ENCODE measurements around the gene TSPYL6. TPM values are rescaled to one million over a fixed set of nuclear protein-coding genes. Genes with fewer than 3 reads are reported as not detected.

The TSPYL6 gene
- total RNA-seq, 1 donor from 2014 or later, result not detected

DNA sequence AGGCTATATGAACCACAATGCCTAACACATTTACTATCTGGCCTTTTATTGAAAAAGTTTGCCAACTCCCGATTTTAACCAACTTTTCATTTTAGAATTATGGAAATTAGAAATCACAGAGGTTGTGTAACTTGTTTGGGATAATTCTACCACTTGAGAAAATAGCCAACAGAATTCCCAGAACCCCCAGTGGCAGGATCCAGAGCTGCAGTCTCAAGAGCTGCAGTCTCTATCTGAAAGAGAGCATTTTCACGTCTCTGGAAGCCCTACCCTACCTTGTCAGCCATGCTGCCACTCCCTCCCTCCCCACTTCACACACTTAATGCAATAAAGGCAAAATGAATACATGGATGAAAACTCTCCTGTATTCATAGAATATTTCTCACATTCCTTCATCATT, 23.4 kb upstream of the TSPYL6 start:
- Mint-ChIP-seq H3K4me3 (ENCODE audit: unreplicated experiment) (no peak overlapping the region), H3K27me3 (ENCODE audit: unreplicated experiment) (peaks cover 3% of the 10 kb centered on the region), H3K9me3 (ENCODE audit: unreplicated experiment) (no peaks in the 10 kb centered on the region), H3K4me1 (ENCODE audit: unreplicated experiment) (no peaks in the 10 kb centered on the region), H3K27ac (ENCODE audit: unreplicated experiment) (no peak overlapping the region), H3K36me3 (ENCODE audit: low read depth, unreplicated experiment) (no peaks in the 10 kb centered on the region)
- TF ChIP-seq, protein P1, sequence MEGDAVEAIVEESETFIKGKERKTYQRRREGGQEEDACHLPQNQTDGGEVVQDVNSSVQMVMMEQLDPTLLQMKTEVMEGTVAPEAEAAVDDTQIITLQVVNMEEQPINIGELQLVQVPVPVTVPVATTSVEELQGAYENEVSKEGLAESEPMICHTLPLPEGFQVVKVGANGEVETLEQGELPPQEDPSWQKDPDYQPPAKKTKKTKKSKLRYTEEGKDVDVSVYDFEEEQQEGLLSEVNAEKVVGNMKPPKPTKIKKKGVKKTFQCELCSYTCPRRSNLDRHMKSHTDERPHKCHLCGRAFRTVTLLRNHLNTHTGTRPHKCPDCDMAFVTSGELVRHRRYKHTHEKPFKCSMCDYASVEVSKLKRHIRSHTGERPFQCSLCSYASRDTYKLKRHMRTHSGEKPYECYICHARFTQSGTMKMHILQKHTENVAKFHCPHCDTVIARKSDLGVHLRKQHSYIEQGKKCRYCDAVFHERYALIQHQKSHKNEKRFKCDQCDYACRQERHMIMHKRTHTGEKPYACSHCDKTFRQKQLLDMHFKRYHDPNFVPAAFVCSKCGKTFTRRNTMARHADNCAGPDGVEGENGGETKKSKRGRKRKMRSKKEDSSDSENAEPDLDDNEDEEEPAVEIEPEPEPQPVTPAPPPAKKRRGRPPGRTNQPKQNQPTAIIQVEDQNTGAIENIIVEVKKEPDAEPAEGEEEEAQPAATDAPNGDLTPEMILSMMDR (IDR thresholded peaks at IDR 0.05; ENCODE audit: unreplicated experiment), result peak; percentile 47
- no peak for DNase-seq (ENCODE audit: low spot score)

DNA sequence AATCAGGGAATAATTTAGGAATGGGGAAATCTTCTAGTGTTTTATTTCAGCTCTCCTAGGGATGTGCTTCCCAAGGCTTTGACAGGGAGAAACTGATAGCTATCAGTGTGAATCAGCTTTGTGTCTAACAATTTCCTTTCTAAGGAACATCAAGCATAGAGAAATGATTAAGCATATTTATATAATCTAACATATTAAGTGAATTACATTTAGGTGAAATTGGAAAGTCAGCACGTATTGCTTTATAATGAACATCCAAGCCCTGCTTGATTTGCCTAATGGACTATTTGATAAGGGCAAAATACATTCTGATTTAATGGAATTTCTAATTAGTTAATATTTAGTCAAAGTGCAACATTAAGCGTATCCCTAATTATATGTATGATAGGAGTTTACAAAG, 19.5 kb upstream of the TSPYL6 start:
- H3K27me3 Mint-ChIP-seq (ENCODE audit: unreplicated experiment), result no peaks in the 10 kb centered on the region
- no peak overlapping the region for H3K27ac Mint-ChIP-seq (ENCODE audit: unreplicated experiment)
- TF ChIP-seq, protein P1 (IDR thresholded peaks at IDR 0.05; ENCODE audit: unreplicated experiment), result no peak
- no peaks in the 10 kb centered on the region for H3K4me1 Mint-ChIP-seq (ENCODE audit: unreplicated experiment)
- H3K36me3 Mint-ChIP-seq (ENCODE audit: low read depth, unreplicated experiment), result peaks cover 7% of the 10 kb centered on the region
- no peak overlapping the region for H3K4me3 Mint-ChIP-seq (ENCODE audit: unreplicated experiment)
- DNase-seq (ENCODE audit: low spot score), result no peak
- no peaks in the 10 kb centered on the region for H3K9me3 Mint-ChIP-seq (ENCODE audit: unreplicated experiment)

DNA sequence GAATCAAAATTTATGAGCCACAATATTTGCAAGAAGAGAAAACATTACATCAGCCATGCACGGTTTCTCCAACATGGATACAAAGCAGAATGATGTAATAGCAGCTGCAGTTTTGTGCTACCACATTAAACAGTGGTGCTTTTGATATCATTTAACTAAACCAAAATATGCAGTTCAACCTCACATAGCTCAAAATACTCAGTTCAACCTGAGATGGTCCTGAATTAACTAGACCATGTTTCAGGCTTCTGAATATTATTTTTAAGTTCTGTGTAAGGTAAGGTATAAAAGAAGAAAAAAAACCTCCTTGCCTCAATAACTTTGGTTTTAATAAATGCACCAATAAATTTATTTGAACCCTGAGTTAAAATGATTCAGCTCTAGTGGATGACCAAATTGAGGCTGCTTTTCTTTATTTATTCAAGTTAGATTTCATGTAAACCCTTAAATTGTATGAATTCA, 18.8 kb upstream of the TSPYL6 start:
- peaks cover 7% of the 10 kb centered on the region for H3K36me3 Mint-ChIP-seq (ENCODE audit: low read depth, unreplicated experiment)
- H3K9me3 Mint-ChIP-seq (ENCODE audit: unreplicated experiment), result no peaks in the 10 kb centered on the region
- H3K4me3 Mint-ChIP-seq (ENCODE audit: unreplicated experiment), result no peak overlapping the region
- TF ChIP-seq, protein P1 (IDR thresholded peaks at IDR 0.05; ENCODE audit: unreplicated experiment), result no peak
- no peaks in the 10 kb centered on the region for H3K4me1 Mint-ChIP-seq (ENCODE audit: unreplicated experiment)
- H3K27me3 Mint-ChIP-seq (ENCODE audit: unreplicated experiment), result no peaks in the 10 kb centered on the region
- H3K27ac Mint-ChIP-seq (ENCODE audit: unreplicated experiment), result no peak overlapping the region
- DNase-seq (ENCODE audit: low spot score), result no peak

DNA sequence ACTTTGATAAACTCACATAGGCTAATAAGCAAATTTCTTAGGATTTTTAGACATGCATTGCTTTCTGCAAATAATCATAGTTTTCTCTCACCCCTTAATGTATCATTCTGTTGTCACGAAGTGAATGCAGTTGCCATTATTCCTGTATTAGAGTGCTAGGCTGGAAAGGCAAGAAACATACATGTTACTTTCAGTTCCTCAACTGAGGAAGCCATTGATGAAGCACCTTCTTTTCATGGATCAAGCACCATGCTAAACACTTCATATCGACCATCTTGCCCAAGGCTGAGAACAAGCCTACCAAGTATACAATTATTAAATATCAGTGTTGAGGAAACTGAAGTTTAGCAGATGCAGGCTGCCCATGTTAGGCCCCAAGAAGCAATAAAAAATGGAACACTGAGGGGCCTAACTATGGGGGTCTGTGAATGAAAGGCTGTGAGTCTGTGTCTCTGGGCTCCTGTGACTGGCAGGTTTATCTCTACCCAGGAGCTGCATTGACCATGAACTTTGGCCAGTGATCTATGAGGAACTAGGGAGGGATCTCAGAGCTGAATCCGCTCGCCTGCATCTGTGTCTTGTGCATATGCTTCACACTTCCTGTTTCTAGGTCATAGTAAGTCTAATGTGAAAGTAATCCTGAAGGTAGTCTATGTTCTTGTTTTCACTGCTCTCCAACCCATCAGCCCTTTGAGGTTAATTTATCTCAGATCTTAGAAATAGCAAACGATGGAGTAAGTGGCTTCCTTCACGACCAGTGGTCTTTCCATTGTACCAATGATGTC, 16.0 kb upstream of the TSPYL6 start:
- H3K27ac Mint-ChIP-seq (ENCODE audit: unreplicated experiment), result no peak overlapping the region
- DNase-seq (ENCODE audit: low spot score), result no peak
- no peak overlapping the region for H3K4me3 Mint-ChIP-seq (ENCODE audit: unreplicated experiment)
- no peaks in the 10 kb centered on the region for H3K9me3 Mint-ChIP-seq (ENCODE audit: unreplicated experiment)
- H3K27me3 Mint-ChIP-seq (ENCODE audit: unreplicated experiment), result no peaks in the 10 kb centered on the region
- TF ChIP-seq, protein P1 (IDR thresholded peaks at IDR 0.05; ENCODE audit: unreplicated experiment), result no peak
- H3K4me1 Mint-ChIP-seq (ENCODE audit: unreplicated experiment), result no peaks in the 10 kb centered on the region
- H3K36me3 Mint-ChIP-seq (ENCODE audit: low read depth, unreplicated experiment), result peaks cover 7% of the 10 kb centered on the region

DNA sequence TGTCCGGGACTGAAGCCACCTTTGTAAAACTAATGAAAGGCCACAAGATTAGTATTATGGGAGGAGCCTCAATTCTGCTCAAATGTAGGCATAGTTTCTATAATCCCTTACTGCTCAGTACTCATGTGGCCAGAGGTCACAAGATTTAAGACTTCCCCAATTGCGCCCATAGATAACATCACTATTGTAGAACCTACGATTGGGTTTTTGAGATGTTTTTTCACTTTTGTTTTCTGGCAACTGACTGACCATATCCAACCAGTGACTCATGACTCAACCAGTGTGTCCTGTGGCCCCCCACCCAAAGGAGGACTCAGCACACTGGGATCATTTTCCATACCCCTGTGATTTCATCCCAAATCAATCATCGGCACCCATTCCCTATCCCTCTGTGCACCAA, 15.2 kb upstream of the TSPYL6 start:
- peaks cover 7% of the 10 kb centered on the region for H3K36me3 Mint-ChIP-seq (ENCODE audit: low read depth, unreplicated experiment)
- no peak overlapping the region for H3K4me3 Mint-ChIP-seq (ENCODE audit: unreplicated experiment)
- no peak overlapping the region for H3K27ac Mint-ChIP-seq (ENCODE audit: unreplicated experiment)
- no peaks in the 10 kb centered on the region for H3K4me1 Mint-ChIP-seq (ENCODE audit: unreplicated experiment)
- no peaks in the 10 kb centered on the region for H3K9me3 Mint-ChIP-seq (ENCODE audit: unreplicated experiment)
- no peaks in the 10 kb centered on the region for H3K27me3 Mint-ChIP-seq (ENCODE audit: unreplicated experiment)
- TF ChIP-seq, protein P1 (IDR thresholded peaks at IDR 0.05; ENCODE audit: unreplicated experiment), result no peak
- no peak for DNase-seq (ENCODE audit: low spot score)

All from endothelial cell (in vitro differentiated cells).